GM12864 (cell line): ENCODE measurements around the gene RNF113B.

ENCODE experiments used
- DNase-seq: peaks from one replicate; pipeline ENCODE4 v3.0.0-alpha.2; 2011; ENCODE audit warnings: low read depth
- H3K4me3 ChIP-seq: 2 replicates; pipeline ENCODE4 v1.5.1; 2011; ENCODE audit warnings: mild to moderate bottlenecking, low read depth, low read length, control low read depth
- TF ChIP-seq, protein P1 (sequence below): IDR thresholded peaks from 2 replicates; pipeline ENCODE4 v1.5.1; 2011; ENCODE audit warnings: low read depth, mild to moderate bottlenecking, moderate library complexity, low read length, control low read depth, inconsistent platforms; ENCODE audit errors: missing control alignments

RNF113B gene

DNA sequence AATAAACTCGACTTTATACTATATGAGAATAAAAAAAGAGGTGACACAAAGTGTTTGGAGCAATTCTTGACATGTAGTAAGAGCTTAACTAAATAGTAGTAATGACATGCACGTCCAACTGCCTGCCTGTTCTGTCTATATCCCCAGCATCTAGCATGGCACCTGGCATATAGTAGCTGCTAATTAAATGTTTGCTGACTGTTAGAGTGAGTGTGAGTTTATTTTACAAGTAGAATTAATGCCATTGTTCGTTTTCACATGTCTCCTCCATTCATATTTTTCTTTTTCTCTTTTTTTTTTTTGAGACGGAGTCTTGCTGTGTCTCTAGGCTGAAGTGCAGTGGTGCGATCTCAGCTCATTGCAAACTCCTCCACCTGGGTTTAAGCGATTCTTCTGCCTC is 38.4 kb upstream of the RNF113B start:
- no peak overlapping the region for H3K4me3 ChIP-seq
- TF ChIP-seq, protein P1, sequence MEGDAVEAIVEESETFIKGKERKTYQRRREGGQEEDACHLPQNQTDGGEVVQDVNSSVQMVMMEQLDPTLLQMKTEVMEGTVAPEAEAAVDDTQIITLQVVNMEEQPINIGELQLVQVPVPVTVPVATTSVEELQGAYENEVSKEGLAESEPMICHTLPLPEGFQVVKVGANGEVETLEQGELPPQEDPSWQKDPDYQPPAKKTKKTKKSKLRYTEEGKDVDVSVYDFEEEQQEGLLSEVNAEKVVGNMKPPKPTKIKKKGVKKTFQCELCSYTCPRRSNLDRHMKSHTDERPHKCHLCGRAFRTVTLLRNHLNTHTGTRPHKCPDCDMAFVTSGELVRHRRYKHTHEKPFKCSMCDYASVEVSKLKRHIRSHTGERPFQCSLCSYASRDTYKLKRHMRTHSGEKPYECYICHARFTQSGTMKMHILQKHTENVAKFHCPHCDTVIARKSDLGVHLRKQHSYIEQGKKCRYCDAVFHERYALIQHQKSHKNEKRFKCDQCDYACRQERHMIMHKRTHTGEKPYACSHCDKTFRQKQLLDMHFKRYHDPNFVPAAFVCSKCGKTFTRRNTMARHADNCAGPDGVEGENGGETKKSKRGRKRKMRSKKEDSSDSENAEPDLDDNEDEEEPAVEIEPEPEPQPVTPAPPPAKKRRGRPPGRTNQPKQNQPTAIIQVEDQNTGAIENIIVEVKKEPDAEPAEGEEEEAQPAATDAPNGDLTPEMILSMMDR: no peak
- DNase-seq: no peak

DNA sequence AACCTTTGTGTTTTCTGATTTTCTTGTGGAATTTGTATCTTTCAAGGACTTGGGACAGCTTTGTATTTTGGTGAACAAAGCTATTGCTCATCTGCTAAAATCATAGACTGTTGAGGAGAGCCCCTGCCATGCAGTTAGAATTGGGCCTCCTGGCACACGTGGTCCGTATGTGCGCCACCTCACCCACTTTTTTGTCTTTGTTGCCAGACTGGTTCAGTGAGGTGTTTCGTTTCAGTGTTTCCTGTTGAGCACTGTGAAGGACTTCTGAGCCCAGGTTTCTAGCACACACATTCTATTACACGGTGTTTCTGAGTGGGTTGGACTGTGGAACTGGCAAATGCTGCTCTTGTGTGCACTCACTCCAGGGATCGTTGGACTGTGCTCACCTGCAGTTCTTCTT is 37.6 kb upstream of the RNF113B start:
- no peak for DNase-seq
- H3K4me3 ChIP-seq: no peak overlapping the region
- TF ChIP-seq, protein P1: no peak

DNA sequence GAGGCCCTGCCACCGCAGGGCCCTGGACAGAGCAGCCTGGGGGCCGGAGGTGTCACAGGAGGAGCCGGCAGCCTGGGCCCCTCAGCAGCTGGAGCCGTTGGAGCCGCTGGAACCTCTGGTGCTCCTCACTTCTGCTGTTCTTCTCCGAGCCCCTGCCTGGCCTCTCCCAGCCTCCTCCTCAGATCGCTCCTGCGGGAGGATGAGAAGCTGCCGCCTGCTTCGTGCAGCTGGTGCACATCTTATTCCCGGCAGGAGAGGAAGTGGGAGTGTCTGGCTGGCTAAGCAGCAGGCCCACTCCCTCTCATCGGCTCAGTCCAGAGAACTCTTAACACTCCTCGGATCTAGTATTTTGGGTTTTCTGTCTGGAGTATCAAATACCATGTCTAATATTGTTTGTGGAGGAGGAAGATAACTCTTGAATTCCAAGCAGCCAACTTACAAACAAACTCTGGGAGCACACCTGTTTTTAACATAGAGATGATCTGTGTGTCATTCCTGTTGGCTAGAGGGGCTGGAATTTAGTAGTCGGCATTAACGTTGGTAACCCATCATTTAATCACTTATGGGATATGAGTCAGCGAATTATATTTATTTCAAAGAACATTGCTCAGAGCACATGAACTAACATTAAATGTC is 37.1 kb upstream of the RNF113B start:
- H3K4me3 ChIP-seq: no peak overlapping the region
- DNase-seq: no peak
- TF ChIP-seq, protein P1: no peak

DNA sequence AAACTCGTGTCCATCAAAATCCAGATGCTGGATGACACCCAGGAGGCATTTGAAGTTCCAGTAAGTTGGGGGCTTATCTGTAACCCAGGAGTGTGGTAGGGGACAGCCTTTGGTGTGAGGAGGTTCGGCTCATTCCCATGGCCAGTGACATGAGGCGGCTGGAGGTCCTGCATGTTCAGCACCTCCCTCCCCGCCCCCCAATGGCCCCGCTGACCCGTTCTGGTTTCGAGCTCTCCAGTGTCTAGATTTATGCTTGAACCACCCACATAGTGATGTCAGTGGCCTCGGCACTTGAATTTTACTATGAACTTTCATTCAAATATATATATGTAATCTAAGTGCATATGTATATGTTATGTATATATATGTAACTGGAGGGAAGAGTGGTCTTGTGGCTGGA is 36.3 kb upstream of the RNF113B start:
- TF ChIP-seq, protein P1: no peak
- no peak overlapping the region for H3K4me3 ChIP-seq
- no peak for DNase-seq

DNA sequence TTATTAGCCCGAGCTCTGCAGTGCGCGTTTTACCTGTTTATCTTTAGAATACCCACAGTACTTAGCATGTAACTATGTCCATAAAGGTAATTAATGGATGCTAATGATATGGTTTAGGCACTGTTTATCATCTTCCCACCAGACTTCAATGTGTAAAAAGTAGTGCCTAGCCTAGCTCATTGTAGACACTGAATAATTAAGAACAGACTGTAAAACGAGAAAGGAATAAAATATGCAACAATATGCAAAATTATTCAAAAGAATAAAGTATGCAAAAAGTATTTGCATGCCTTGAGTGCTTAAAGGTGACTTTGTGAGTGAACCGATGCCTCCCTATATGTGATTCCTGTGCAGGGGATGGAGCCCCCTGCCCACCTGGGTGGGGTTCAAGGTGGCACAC is 35.7 kb upstream of the RNF113B start:
- TF ChIP-seq, protein P1: no peak
- no peak overlapping the region for H3K4me3 ChIP-seq
- DNase-seq: no peak

DNA sequence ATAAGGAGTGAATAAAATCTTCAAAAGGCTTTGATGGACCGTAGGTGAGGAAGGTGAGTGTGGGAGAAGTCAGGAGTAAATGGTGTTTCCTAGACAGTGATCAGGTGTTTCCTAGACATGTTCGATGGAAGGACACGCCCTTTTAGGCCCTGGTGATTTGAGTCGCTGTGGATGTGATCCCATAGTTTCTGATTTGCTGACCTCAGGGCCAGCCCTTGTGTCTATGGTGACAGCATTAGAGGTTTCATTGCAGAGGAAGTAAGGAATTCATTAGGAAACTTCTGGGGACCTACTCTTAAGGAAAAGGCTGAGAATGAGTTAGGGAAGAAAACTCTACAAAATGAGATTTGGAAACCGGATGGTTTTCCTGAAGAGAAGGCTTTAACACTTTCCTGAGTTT is 31.5 kb upstream of the RNF113B start:
- TF ChIP-seq, protein P1: no peak
- no peak for DNase-seq
- no peak overlapping the region for H3K4me3 ChIP-seq

DNA sequence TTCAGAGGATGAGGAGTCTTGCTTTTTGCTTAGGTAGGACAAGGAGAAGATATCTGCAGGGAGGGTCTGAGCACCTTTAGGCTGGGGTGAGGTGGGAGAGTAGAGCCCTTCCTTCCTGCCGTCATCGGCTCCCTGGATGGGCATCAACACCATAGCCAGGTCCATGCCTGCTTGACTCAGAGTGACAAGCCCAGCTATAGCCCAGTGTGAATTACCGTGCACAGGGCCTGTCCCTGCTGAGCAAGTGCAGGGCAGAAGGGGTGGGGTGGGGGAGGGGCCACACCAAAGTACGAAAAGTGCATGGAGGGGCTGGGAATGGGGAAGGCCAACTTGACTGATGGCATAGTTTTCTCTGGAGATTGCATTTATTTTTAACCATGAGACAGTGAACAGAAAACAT is 30.3 kb upstream of the RNF113B start:
- TF ChIP-seq, protein P1: no peak
- no peak overlapping the region for H3K4me3 ChIP-seq
- DNase-seq: no peak
